Activated CD4-positive, alpha-beta T cell treated with anti-CD3 and anti-CD28 coated beads, Interleukin-2, amount 50 U/mL, for 48 hours (primary cell): ENCODE data around the gene TRAP1.

ENCODE experiments used
- DNase-seq, 2 experiments: peaks; one replicate each; pipeline ENCODE4 v3.0.0-alpha.2; 2020

The TRAP1 gene

DNA sequence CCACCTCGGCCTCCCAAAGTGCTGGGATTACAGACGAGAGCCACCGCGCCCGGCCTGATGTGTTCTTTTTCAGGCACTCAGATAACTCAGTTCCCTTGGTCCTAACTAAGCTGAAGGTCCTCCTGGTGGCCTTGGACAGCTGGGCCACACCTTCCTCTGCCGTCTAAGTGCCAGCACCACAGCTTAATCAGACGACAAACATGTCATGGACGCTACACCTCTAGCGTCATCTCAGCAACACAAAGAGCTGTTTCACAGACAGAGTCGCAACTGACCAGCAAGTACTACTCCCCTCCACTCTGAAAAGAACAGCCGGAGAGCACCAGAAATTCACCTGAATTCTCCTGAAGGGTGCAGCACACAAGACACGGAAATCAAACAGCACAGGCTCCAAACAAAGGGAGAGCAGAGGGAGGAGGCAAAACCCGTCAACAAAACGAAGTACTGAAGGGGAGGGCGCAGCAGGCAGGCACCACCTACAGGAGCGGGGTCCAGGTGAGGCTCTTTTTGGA is 4.4 kb downstream of the TRAP1 start:
- no peak for DNase-seq

DNA sequence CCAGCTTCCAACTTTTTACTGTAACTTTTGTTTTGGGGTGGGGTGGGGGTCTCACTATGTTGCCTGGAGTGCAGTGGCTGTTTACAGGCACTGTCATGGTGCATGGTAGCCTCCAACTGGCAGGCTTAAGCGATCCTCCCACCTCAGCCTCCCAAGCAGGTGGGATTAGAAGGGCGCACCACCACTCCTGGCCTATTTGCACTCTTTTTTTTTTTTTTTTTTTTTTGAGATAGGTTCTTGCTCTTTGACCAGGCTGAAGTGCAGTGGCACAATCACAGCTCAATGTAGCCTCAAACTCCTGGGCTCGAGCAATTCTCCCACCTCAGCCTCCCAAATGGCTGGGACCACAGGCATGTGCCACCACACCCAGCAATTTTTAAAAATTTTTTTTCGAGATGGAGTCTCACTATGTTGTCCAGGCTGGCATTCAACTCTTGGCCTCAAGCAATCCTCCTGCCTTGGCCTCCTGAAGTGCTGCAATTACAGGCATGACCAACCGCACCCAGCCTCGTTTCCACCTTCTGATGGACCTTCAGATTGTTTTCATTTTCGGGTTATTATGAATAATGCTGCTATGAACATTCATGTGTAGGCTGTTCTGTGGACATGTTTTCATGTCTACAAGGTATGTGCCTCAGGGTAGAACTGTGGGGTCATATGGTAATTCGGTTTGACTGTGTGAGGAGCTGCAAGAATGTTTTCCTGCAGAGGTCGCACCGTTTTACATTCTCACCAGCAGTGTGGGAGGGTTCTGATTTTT is 10.9 kb downstream of the TRAP1 start:
- no peak for DNase-seq

DNA sequence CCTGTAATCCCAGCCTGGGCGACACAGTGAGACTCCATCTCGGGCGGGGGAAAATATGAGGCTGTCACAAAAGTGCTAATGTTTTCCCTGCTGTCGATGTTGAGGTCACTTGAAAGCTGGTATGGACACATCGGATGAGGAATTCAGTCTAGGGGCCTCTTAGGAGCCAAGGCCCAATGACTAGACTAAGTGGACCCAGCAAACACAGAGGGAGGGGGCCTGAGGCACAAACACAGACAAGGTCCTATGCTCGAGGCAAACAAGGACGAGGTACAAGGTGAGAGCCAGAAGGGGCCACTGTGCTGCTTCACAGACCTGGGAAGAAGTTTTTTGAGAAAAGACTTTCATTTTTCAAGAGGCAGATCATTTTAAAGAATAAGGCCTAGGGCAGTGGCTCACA is 15.2 kb downstream of the TRAP1 start:
- DNase-seq, result no peak

DNA sequence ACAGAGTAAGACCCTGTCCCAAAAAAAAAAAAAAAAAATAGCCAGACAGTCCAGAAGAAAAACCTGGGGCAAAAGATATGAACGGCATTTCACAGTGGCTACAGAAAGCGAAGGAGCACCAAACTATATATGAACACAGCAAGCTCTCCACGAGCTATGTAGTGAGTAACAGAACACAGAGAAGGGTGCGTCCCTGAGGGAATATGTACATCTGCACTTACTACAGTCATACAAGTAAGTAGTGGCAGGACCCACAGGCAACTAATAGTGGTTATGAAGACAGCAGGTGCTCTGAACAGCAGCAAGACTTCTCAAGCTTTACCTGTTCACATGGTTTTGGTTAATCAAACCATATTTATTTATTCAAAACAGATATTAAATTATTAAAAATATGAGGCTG is 15.8 kb downstream of the TRAP1 start:
- no peak for DNase-seq

DNA sequence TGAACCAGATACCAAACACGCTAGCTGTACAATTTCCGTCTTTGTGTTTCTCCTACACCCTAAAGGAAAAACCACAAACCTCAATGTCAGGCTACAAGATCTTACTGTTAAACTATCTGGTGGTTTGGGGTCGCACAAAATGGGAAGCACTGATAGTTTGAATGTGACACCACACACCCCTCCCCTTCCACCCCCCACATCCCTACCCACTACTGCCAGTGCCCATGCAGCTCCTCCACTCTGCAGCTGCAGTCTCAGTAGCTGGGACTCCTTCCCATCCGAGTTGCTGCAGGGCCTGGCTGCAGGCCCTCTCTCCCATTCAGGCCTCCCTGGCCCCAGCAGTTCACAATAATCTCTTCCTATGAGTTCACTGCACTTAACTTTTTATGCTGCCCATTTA is 18.4 kb downstream of the TRAP1 start:
- DNase-seq, result no peak

DNA sequence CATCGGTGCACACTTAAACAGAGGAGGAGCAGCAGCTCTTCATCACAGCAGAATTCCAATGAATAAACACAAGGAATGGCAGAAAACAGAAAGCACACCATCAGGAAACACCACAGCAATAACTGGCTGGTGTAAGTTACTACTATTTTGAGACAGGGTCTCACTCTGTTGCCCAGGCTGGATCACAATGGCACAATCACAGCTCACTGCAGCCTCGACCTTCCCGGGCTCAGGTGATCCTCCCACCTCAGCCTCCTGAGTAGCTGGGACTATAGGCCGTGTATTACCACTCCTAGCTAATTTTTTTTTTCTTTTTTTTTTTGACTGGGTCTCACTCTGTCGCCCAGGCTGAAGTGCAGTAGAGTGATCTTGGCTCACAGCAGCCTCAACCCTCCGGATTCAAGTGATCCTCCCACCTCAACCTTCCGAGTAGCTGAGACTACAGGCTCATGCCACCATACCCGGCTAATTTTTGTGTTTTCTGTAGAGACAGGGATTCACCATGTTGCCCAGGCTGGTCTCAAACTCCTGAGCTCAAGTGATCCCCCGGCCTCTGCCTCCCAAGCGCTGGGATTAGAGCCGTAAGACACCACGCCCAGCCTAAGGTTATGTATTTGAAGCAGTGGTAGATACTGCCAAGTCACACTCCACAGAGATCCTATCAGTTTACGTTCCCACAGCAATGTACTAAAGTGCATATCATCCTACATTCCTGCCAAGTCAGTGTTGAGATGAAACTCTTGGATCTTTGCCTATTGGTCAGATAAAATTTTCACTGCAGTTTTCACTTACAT is 20.7 kb downstream of the TRAP1 start:
- no peak for DNase-seq

DNA sequence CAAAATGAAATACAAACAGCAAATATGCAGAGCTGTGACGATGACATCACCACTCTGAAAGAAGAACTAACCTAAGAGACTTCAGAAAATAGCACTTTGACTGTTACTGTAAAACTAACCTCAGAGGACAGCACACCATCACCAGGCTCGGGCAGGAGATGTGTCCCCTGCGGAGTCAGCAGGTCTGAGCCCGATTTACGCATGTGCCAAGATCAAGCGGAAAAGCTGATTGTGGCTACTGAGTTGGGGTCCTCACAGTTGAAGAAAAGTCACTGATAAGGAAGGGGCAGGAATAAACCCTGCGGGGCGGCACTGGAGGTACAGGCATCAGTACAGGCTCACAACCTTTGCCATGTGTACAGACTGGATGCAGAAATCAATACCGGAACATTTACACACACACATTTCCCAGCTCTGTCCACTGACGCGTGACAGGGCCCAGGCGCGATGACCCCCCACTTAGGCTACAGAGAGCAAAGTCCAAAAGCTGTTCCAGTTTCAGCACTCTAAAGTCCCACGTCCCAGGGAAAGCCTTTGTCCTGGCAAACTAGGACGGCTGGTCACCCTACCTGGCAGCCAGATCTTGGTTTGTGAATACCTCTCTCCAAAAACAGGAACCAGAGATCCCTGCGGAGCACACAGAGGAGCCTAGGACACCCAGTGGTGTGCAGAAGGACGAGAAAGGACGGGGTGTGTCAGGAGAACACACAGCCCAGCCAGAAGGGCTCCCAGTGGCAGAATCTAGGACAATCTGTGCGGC is 21.5 kb downstream of the TRAP1 start:
- no peak for DNase-seq

DNA sequence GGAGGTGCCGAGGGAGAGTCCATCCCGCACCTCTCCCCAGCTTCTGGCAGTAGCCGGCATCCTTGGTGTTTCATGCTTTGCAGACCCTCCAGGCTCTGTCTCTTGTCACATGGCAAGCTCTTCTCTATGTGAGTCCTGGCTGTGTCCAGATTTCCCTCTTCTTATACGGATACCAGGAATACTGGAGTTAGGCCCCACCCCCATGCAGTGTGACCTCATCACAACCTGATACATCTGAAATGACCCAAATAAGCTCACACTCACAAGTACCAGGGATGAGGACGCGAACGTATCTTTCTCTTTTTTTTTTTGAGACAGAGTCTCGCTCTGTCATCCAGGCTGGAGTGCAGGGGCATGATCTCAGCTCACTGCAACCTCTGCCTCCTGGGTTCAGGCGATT is 23.3 kb downstream of the TRAP1 start:
- no peak for DNase-seq

DNA sequence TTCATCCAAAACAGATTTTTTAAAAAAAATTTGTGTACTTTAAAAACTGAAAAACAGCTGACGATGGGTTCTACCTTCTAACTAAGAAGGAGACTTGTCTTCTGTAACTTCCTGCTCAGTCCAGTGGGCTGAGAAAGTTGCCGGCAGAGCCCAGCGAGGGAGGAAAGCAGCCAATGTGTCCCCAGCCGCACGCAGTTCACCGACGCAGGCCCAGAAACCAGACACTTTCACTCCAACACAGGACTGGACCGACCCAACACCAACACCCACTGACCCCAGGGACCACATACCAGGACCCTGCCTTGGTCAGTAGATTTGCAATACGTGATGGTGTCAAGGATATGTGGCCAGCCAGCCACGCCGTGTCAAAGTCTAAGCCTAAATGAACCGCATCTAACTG is 25.6 kb downstream of the TRAP1 start:
- DNase-seq, result no peak

DNA sequence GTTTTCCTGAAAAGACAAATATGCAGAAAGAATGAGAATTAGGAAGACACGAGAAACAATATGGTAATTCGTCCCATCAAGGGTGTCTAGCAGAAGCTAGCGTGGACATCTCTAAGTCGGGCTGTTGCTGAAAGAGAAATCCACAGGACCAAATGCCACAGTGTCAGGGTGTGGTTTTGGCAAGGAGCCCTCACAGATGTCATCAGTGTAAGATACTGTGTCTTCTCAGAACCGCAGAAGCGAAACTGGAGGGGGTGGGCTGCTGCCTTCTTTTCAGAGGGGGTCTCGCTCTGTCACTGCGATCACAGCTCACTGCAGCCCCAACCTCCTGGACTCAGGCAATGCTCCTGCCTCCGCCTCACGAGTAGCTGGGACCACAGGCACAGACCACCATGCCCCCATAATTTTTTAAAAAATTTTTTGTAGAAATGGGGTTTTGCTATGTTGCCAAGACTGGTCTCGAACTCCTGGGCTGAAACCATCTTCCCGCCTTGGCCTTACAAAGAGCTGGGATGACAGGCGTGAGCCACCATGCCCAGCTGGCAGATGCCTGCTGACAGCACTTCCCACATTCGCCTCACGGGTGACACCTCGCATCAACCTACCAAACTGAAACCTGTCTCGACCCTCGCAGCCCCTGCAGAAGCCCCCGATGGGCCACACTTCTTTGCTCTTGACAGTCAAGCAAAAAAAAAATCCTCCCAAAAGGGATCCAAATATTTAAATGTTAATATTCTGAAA is 26.2 kb downstream of the TRAP1 start:
- DNase-seq, result no peak

DNA sequence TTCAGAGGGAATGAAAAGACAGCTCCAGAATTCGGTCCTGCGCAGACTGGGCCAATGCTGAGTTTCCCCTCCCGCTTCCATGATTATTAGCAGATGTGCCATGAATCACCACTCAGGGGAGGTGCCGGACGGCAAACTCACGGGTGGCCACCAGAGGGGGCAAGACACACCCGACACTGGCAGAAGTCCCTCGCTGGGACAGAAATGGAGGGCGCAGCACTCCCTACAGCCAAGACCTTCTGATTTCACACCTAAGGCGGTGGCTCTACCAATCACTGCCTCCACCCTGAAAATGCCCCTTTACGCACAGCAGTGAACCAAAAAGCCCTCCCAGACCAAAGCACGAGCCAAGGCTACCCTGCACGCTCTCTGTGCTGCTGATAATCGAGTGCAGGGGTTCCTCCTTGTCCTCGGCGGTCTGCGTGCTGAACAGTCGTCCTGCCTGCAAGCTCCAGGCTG is 26.8 kb downstream of the TRAP1 start:
- peak; percentile 85 to 88 for DNase-seq

DNA sequence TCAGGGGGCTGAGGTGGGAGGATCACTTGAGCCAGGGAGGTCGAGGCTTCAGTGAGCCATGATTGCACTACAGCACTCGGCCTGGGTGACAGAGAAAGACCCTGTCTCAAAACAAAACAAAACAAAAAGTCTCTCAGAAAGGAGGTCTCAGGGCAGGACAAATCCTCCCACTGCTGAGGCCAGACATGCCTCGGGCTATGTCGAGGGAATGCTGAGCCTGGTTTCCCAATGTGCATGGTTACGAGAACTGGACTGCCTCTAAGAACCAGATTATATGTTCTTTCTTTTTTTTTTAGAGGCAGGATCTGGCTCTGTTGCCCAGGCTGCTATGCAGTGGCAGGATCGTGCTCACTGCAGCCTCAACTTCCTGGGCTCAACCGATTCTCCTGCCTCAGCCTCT is 27.6 kb downstream of the TRAP1 start:
- DNase-seq, result no peak

DNA sequence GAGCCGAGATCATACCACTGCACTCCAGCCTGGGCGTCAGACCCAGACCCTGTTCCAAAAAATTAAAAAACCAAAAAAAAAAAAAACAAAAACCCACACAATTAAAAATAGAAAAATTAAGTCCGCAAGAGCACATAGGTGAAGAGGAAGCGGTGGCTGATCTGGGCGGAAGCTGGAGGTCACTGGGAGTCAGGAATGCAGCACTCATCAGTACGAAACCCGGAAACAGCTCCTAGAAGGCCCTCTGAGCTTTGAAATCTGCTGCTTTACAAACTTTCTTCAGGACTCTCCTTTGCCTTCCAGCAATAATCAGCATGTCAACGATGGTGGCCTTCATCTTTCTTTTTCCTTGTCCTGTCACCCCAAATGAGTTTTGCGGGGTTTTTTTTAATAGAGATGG is 29.5 kb downstream of the TRAP1 start:
- DNase-seq, result no peak

DNA sequence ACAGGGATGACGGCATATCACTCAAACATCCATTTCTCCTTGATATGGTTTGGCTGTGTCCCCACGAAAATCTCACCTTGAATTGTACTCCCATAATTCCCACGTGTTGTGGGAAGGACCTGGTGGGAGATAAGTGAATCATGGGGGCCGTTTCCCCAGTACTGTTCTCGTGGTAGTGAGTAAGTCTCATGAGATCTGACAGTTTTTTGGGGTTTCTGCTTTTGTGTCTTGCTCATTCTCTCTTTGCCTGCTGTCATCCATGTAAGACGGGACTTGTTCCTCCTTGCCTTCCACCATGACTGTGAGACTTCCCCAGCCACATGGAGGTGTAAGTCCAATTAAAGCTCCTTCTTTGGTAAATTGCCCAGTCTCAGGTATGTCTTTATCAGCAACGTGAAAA is 30.3 kb downstream of the TRAP1 start:
- DNase-seq, result no peak

DNA sequence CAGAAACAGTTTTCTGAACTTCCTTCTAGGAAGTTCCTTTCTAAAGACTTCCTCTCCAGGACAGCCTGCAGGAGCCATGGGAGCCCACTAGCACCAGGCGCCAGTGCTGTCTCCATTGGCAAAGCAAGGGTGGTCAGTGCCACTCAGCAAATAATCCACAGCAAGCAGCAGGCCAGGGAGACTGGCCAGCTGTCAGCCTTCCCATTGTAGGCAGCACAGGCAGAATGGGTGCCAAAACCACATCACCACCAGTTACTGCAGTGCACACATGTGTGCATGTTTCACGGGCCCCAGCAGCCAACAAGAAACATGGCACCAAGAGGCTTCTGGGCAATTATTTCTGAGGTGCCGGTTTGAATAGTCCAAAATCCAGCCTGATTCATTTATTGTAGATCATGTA is 36.1 kb downstream of the TRAP1 start:
- no peak for DNase-seq

DNA sequence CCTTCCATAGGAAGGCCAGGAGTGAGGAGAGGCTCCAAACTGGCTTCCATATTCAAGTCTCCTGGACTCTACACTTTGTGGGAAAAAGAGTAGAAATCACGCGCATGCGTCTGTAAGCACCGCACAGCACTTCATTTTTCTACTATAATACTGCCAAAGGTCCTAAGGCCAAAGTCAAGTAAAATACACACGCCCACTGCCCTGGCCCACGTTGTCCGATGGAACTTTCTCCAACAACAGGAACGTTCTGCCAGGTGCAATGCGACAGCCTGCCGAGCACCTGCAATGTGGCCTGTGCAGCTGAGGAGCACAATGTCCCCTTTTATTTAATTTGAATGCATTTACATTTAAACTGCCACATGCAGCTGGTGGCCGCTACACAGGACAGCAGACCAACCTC is 39.3 kb downstream of the TRAP1 start:
- DNase-seq, result no peak

DNA sequence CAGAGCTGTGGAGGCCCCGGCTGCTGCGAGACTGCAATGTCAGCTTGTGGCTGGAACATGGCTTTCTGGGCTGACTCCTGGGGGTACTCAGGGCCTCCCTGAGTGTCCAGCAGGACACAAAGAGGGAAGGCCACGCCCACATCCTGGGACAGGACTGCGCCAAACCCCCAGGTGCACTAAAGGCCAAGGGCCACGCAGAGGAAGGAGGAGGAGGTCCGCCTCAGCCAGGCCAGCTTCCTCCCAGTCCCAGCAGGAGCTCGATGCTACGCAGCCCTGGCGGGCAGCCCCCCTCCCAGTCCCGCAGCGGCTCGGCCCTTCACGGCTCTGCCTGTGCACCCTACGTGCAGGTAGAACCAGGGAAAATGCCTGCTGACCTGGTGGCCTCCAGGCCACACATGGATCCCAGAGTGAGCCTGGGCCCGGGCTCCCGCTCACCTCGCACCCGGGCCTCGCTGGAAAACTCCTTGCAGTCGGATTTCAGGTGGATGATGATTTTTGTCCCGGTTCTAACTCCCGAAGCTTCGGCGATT is 41.7 kb downstream of the TRAP1 start:
- DNase-seq, result no peak

DNA sequence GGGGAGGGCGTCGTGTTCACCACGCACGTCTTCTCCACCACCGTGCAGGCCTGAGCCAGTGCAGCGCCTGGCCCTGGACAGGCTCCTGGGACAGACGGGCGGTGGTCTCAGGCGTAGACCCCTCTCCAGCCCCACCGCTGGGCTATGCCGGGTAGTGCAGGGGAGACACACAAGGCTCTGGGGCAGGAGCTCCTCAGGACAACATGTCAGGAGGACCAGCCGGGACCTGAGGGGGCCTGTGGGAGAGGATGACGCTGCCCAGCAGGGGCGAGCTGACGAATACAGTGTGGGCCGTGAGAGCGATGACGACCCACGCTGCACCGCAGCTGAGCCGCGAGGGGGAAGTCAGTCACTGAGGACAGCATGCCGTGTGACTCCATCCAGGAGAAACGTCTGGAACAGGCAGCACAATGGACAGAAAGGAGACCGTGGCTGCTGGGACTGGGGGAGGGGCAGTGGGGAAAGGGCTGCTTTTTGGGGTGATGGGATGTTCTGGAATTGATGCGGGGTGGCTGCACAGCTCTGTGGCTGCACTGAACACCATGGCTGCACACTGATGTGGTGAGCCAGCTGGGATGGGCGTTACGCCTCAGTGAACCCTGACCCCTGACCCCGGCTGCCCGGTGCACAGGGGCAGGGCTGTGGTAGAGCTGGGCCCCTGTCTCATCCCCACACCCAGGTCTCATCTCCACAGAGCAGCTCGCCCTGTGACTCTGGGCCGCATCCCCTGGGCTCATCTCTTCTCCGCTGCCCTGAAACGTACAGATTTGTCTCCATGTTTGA is 42.6 kb downstream of the TRAP1 start:
- DNase-seq, result no peak

DNA sequence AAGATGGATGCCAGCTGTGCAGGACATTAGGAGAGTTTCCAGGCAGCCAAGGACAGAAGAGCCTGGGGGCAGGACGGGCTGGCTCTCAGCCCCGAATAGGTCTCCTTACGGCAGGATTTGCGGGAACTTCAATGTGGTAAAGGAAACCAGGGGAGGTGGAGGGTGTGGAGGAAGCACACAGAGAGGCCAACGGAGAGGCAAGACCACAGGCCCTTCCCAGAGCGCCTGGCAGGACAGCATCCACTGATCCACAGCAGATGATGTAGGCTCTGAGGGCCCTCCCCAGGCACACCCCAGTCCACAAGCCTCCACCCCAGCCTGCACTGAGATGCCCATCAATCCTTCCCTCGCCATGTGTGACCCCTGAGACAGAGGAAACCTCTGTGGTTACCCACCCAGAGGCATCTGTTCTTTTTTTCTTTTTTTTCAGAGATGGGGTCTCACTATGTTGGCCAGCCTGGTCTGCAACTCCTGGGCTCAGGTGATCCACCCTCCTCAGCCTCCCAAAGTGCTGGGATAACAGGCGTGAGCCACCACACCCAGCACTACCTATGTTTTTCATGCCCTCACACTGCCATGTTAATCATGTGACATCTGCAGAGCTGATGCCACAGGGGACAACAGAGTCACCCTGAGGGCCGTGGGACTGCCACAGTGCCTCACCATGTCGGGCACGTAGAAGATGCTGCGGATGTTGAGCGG is 43.5 kb downstream of the TRAP1 start:
- no peak for DNase-seq

DNA sequence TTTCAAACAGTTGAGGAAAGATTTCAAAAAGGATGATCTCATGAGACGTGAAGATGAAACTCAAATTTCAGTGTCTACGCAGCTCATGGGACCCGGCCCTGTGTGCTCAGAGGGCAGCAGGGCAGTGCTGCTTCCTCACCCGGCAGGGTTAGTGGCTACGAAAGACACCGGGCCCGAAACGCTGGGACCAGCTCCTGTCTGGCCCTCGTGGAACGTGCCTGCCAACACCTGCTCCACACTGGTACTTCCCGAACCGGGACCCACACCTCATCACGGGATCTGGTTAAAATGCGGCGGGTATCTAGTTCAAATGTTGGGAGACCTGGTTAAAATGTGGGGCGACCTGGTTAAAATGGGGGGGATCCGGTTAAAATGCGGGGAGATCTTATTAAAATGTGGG is 44.1 kb downstream of the TRAP1 start:
- no peak for DNase-seq

DNA sequence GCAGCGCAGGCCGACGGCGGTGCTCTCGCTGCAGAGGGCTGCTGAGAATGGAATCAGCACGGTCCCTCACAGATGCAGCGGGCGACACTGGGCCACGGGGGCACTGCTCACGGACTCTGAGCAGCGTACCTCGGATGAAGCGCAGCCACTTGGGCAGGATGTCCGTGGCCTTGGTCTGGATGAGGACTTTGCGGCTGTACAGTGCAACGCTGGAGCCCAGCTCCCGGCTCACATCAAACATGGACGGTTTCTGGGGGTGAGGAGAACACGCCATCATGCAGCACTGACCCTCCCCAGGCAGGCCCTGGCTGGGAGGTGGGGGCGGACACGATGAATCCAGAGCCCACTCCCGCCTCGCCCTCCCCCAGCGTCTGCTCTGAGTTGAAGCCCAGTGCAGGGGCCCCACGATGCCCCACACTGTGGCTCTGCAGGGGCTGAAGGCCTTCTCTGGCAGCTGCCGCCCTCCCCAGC is 44.7 kb downstream of the TRAP1 start:
- no peak for DNase-seq
